ENCODE data around the gene CNKSR3.

Gene CNKSR3

GRCh38 chr6:154371281-154371680, 139.2 kb downstream of the CNKSR3 start:
- Histone ChIP-seq H4K91ac (ENCODE audit: low read depth, low read length, poor library complexity) (no peak overlapping the region), H3K79me1 (ENCODE audit: low read depth, low read length) (no peaks in the 10 kb centered on the region), H3K9ac (ENCODE audit: low read depth, low read length, poor library complexity) (no peak overlapping the region), H2AFZ (ENCODE audit: low read length) (no peak overlapping the region), H3K4me2 (ENCODE audit: insufficient read depth, low read length, poor library complexity, severe bottlenecking) (no peak overlapping the region), H3K4me3 (ENCODE audit: low read length in 2 of 2) (no peak overlapping the region), H3K23ac (ENCODE audit: low read depth, low read length, poor library complexity) (no peak overlapping the region), H2BK12ac (ENCODE audit: low read length) (no peak overlapping the region), H3K27me3 (ENCODE audit: control insufficient read depth in 3 of 3, insufficient read depth in 3 of 3, low read depth in 1 of 3, low read length in 3 of 3) (no peaks in the 10 kb centered on the region), H2BK5ac (ENCODE audit: low read length) (no peak overlapping the region), H3K14ac (ENCODE audit: low read length) (no peak overlapping the region), H3K18ac (ENCODE audit: low read length) (no peak overlapping the region), H4K8ac (ENCODE audit: low read depth, low read length) (no peak overlapping the region), H2AK5ac (ENCODE audit: low read depth, low read length) (no peak overlapping the region), H3K27ac (replicated peaks; ENCODE audit: low read length) (no peak overlapping the region), H3K4me1 (ENCODE audit: control insufficient read depth in 2 of 2, insufficient read depth in 1 of 2, low read depth in 1 of 2, low read length in 2 of 2) (no peaks in the 10 kb centered on the region), H3K4ac (ENCODE audit: low read length) (no peak overlapping the region), H3K9me3 (replicated peaks in 1 of 2; ENCODE audit: control insufficient read depth in 2 of 2, insufficient read depth in 1 of 2, low read depth in 1 of 2, low read length in 2 of 2) (no peaks in the 10 kb centered on the region), H3K36me3 (replicated peaks in 1 of 2; ENCODE audit: control insufficient read depth in 2 of 2, insufficient read depth in 2 of 2, low read length in 2 of 2) (no peaks in the 10 kb centered on the region), H2BK15ac (ENCODE audit: low read length) (no peak overlapping the region), H2BK120ac (ENCODE audit: low read depth, low read length) (no peak overlapping the region)
- no CpG with 5 or more reads among the region's 4 CpGs for WGBS, 2 donors (ENCODE audit: extremely low coverage in 2 of 2, insufficient read length in 2 of 2, insufficient replicate concordance in 1 of 2)
- DNase-seq (ENCODE audit: low spot score): no peak

- no peak overlapping the region for H3K4me3 ChIP-seq (ENCODE audit: low read length in 2 of 2)
- H3K79me1 ChIP-seq (ENCODE audit: low read depth, low read length): no peaks in the 10 kb centered on the region
- no peak overlapping the region for H2BK120ac ChIP-seq (ENCODE audit: low read depth, low read length)
- no peak overlapping the region for H3K9ac ChIP-seq (ENCODE audit: low read depth, low read length, poor library complexity)
- no CpG with 5 or more reads among the region's 4 CpGs for WGBS, 2 donors (ENCODE audit: extremely low coverage in 2 of 2, insufficient read length in 2 of 2, insufficient replicate concordance in 1 of 2)
- H4K91ac ChIP-seq (ENCODE audit: low read depth, low read length, poor library complexity): no peak overlapping the region
- H3K36me3 ChIP-seq (replicated peaks in 1 of 2; ENCODE audit: control insufficient read depth in 2 of 2, insufficient read depth in 2 of 2, low read length in 2 of 2): no peaks in the 10 kb centered on the region
- H2AK5ac ChIP-seq (ENCODE audit: low read depth, low read length): no peak overlapping the region
- H3K27ac ChIP-seq (replicated peaks; ENCODE audit: low read length): no peak overlapping the region
- no peak overlapping the region for H3K4ac ChIP-seq (ENCODE audit: low read length)
- no peaks in the 10 kb centered on the region for H3K9me3 ChIP-seq (replicated peaks in 1 of 2; ENCODE audit: control insufficient read depth in 2 of 2, insufficient read depth in 1 of 2, low read depth in 1 of 2, low read length in 2 of 2)
- H4K8ac ChIP-seq (ENCODE audit: low read depth, low read length): no peak overlapping the region
- no peak overlapping the region for H3K23ac ChIP-seq (ENCODE audit: low read depth, low read length, poor library complexity)
- no peak overlapping the region for H2BK15ac ChIP-seq (ENCODE audit: low read length)
- no peak for DNase-seq (ENCODE audit: low spot score)
- H3K27me3 ChIP-seq (ENCODE audit: control insufficient read depth in 3 of 3, insufficient read depth in 3 of 3, low read depth in 1 of 3, low read length in 3 of 3): no peaks in the 10 kb centered on the region
- no peaks in the 10 kb centered on the region for H3K4me1 ChIP-seq (ENCODE audit: control insufficient read depth in 2 of 2, insufficient read depth in 1 of 2, low read depth in 1 of 2, low read length in 2 of 2)
- no peak overlapping the region for H2AFZ ChIP-seq (ENCODE audit: low read length)
- no peak overlapping the region for H2BK12ac ChIP-seq (ENCODE audit: low read length)
- H3K4me2 ChIP-seq (ENCODE audit: insufficient read depth, low read length, poor library complexity, severe bottlenecking): no peak overlapping the region
- no peak overlapping the region for H3K14ac ChIP-seq (ENCODE audit: low read length)
- H3K18ac ChIP-seq (ENCODE audit: low read length): no peak overlapping the region
- H2BK5ac ChIP-seq (ENCODE audit: low read length): no peak overlapping the region
These were observed 139.9 kb downstream of the CNKSR3 start for GRCh38 chr6:154370545-154370944.

DNA sequence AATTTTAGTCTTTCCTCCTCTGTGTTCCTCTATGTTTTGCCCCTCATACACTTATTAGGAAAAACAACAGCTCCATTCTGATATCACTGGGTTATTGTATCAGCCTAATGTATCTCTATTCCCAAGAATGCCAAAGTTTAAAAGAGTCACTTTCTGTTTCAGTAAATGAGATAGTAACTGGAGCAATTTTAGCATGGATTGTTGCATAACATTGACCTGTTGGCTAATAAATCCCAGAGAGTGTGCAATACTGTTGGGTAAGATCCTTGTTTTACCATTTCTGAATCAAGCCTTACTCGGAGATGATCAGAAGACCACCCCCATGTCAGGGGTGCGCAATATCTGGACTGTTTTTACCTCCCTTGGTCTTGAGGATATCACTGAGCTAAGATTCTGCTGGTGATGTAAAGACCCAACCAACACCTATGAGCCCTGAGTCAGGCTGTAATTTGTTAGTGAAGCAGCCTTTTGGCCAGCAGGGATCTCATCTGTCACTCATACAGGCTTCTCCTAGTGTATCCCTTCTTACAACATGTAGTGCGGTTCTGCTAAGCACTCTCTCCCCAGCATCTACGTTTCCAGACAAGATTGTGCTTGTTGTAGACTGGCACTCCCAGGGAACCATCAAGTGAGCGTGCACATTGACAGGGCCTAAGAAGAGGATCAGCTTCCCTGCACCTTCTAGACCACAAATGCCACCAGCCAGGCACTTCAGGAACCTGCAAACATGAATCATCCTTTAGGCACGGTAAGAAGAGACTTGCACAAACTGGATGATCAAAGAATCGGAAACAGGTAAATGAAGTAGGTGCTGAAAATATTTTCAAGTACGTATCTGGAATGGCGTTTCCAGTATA, 142.4 kb downstream of the CNKSR3 start:
- Histone ChIP-seq H2BK15ac (ENCODE audit: low read length) (no peak overlapping the region), H3K27ac (replicated peaks; ENCODE audit: low read length) (no peak overlapping the region), H2BK5ac (ENCODE audit: low read length) (no peak overlapping the region), H3K18ac (ENCODE audit: low read length) (no peak overlapping the region), H2BK12ac (ENCODE audit: low read length) (no peak overlapping the region), H4K91ac (ENCODE audit: low read depth, low read length, poor library complexity) (no peak overlapping the region), H3K36me3 (replicated peaks in 1 of 2; ENCODE audit: control insufficient read depth in 2 of 2, insufficient read depth in 2 of 2, low read length in 2 of 2) (no peaks in the 10 kb centered on the region), H3K27me3 (ENCODE audit: control insufficient read depth in 3 of 3, insufficient read depth in 3 of 3, low read depth in 1 of 3, low read length in 3 of 3) (no peaks in the 10 kb centered on the region), H3K4ac (ENCODE audit: low read length) (no peak overlapping the region), H4K8ac (ENCODE audit: low read depth, low read length) (no peak overlapping the region), H3K79me1 (ENCODE audit: low read depth, low read length) (no peaks in the 10 kb centered on the region), H3K4me1 (ENCODE audit: control insufficient read depth in 2 of 2, insufficient read depth in 1 of 2, low read depth in 1 of 2, low read length in 2 of 2) (no peaks in the 10 kb centered on the region), H3K9ac (ENCODE audit: low read depth, low read length, poor library complexity) (no peak overlapping the region), H2BK120ac (ENCODE audit: low read depth, low read length) (no peak overlapping the region), H3K9me3 (replicated peaks in 1 of 2; ENCODE audit: control insufficient read depth in 2 of 2, insufficient read depth in 1 of 2, low read depth in 1 of 2, low read length in 2 of 2) (no peaks in the 10 kb centered on the region), H3K4me2 (ENCODE audit: insufficient read depth, low read length, poor library complexity, severe bottlenecking) (no peak overlapping the region), H2AFZ (ENCODE audit: low read length) (no peak overlapping the region), H3K4me3 (ENCODE audit: low read length in 2 of 2) (no peak overlapping the region), H3K23ac (ENCODE audit: low read depth, low read length, poor library complexity) (no peak overlapping the region), H2AK5ac (ENCODE audit: low read depth, low read length) (no peak overlapping the region), H3K14ac (ENCODE audit: low read length) (no peak overlapping the region)
- WGBS, 2 donors (ENCODE audit: extremely low coverage in 2 of 2, insufficient read length in 2 of 2, insufficient replicate concordance in 1 of 2): no CpG with 5 or more reads among the region's 9 CpGs
- no peak for DNase-seq (ENCODE audit: low spot score)

DNA sequence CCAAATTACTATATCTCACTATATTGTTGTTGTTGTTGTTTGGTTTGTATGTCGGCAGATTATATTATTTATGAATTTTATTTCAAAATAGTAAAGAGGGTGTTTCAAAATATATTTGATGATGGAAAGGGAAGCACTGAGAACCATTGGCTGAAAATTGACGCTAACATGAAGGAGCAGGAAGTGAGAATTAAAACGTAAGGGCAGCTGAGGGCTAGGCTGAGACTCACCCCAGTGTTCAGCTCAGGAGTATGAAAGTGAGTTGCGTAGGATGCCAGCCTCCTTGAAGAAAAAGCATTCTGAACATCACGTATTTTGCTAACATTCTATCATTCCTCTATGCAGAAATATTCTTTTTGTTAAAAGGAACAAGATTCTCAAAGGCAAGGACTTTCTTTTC, 143.1 kb downstream of the CNKSR3 start:
- H4K91ac ChIP-seq (ENCODE audit: low read depth, low read length, poor library complexity): no peak overlapping the region
- no peaks in the 10 kb centered on the region for H3K36me3 ChIP-seq (replicated peaks in 1 of 2; ENCODE audit: control insufficient read depth in 2 of 2, insufficient read depth in 2 of 2, low read length in 2 of 2)
- no peak overlapping the region for H2BK12ac ChIP-seq (ENCODE audit: low read length)
- H3K14ac ChIP-seq (ENCODE audit: low read length): no peak overlapping the region
- no peak for DNase-seq (ENCODE audit: low spot score)
- H3K4me1 ChIP-seq (ENCODE audit: control insufficient read depth in 2 of 2, insufficient read depth in 1 of 2, low read depth in 1 of 2, low read length in 2 of 2): no peaks in the 10 kb centered on the region
- H2AK5ac ChIP-seq (ENCODE audit: low read depth, low read length): no peak overlapping the region
- no peaks in the 10 kb centered on the region for H3K9me3 ChIP-seq (replicated peaks in 1 of 2; ENCODE audit: control insufficient read depth in 2 of 2, insufficient read depth in 1 of 2, low read depth in 1 of 2, low read length in 2 of 2)
- H4K8ac ChIP-seq (ENCODE audit: low read depth, low read length): no peak overlapping the region
- no peak overlapping the region for H2BK5ac ChIP-seq (ENCODE audit: low read length)
- no peak overlapping the region for H3K23ac ChIP-seq (ENCODE audit: low read depth, low read length, poor library complexity)
- H2BK120ac ChIP-seq (ENCODE audit: low read depth, low read length): no peak overlapping the region
- H3K4ac ChIP-seq (ENCODE audit: low read length): no peak overlapping the region
- no peak overlapping the region for H3K9ac ChIP-seq (ENCODE audit: low read depth, low read length, poor library complexity)
- H3K79me1 ChIP-seq (ENCODE audit: low read depth, low read length): no peaks in the 10 kb centered on the region
- H2AFZ ChIP-seq (ENCODE audit: low read length): no peak overlapping the region
- no peak overlapping the region for H3K4me3 ChIP-seq (ENCODE audit: low read length in 2 of 2)
- no peak overlapping the region for H3K4me2 ChIP-seq (ENCODE audit: insufficient read depth, low read length, poor library complexity, severe bottlenecking)
- no CpG with 5 or more reads among the region's 5 CpGs for WGBS, 2 donors (ENCODE audit: extremely low coverage in 2 of 2, insufficient read length in 2 of 2, insufficient replicate concordance in 1 of 2)
- no peak overlapping the region for H3K18ac ChIP-seq (ENCODE audit: low read length)
- no peak overlapping the region for H2BK15ac ChIP-seq (ENCODE audit: low read length)
- no peak overlapping the region for H3K27ac ChIP-seq (replicated peaks; ENCODE audit: low read length)
- H3K27me3 ChIP-seq (ENCODE audit: control insufficient read depth in 3 of 3, insufficient read depth in 3 of 3, low read depth in 1 of 3, low read length in 3 of 3): no peaks in the 10 kb centered on the region
